Retinal pigment epithelial cell (primary cell): ENCODE results near the gene SCLY.

Experiments
- DNase-seq: peaks from one replicate; pipeline ENCODE4 v3.0.0-alpha.2; 2010; ENCODE audit warnings: low read depth
- H3K4me3 ChIP-seq: 2 replicates; pipeline ENCODE4 v1.5.1; 2011; ENCODE audit warnings: mild to moderate bottlenecking, low read length, control low read depth, moderate library complexity
- TF ChIP-seq, protein P1 (sequence below): conservative IDR thresholded peaks from 2 replicates; pipeline ENCODE4 v1.5.1; 2011; ENCODE audit warnings: low read depth, low read length, control low read depth, inconsistent platforms

SCLY gene

DNA sequence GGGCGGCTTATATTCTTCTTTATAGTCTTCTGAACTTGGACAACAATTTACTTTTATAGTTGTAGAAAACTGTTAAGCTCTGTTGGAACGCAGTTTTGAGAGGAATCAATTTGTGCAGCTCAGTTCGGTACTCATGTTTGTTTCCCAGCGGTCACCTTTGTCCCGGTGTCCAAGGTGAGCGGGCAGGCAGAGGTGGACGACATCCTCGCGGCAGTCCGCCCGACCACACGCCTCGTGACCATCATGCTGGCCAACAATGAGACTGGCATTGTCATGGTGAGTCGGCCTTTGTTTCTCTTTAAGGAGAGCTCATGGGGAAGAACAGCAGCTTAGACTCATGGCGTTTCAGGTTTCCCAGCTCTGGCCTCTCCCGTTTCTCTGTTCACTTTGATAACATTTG, 20.8 kb downstream of the SCLY start:
- TF ChIP-seq, protein P1, sequence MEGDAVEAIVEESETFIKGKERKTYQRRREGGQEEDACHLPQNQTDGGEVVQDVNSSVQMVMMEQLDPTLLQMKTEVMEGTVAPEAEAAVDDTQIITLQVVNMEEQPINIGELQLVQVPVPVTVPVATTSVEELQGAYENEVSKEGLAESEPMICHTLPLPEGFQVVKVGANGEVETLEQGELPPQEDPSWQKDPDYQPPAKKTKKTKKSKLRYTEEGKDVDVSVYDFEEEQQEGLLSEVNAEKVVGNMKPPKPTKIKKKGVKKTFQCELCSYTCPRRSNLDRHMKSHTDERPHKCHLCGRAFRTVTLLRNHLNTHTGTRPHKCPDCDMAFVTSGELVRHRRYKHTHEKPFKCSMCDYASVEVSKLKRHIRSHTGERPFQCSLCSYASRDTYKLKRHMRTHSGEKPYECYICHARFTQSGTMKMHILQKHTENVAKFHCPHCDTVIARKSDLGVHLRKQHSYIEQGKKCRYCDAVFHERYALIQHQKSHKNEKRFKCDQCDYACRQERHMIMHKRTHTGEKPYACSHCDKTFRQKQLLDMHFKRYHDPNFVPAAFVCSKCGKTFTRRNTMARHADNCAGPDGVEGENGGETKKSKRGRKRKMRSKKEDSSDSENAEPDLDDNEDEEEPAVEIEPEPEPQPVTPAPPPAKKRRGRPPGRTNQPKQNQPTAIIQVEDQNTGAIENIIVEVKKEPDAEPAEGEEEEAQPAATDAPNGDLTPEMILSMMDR: no peak
- H3K4me3 ChIP-seq: no peak overlapping the region
- DNase-seq: no peak

DNA sequence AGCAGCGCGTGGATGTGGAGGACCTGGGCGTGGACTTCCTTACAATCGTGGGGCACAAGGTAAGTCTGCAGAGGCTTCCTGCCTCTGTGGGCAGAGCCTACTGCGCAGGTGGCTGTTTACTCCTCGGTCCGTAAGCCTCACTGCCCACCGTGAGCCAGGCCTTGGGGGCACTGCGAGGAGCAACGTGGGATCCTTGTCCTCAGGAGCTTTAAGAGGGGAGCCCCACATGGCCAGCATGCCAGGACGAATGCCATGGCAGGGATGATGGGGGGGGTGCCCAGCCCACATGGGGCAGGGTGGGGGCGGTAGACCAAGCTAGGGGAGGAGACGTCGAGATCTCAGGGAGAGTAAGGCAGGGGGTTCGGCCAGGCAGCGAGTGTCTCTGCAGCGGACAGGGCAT, 21.4 kb downstream of the SCLY start:
- TF ChIP-seq, protein P1: no peak
- no peak overlapping the region for H3K4me3 ChIP-seq
- no peak for DNase-seq

DNA sequence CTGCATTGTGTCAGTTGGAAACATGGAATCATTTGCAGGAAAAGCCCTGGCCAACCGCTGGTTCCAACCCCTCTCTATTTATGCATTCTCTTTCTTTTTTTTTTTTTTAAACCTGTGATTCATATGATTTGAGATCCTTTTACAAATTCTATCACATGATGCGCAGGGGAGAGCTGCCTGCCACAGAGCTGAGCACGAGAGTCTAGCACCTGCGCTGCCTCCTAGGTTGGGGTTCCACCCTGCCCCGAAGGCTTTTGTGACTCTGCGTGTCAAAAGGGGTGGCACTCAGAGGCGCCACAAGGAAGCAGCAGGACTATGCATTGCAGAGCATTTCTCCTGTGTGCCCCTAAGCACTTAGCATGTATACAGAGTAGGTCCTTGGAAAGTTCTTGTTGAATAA, 22.0 kb downstream of the SCLY start:
- no peak overlapping the region for H3K4me3 ChIP-seq
- no peak for DNase-seq
- TF ChIP-seq, protein P1: no peak

DNA sequence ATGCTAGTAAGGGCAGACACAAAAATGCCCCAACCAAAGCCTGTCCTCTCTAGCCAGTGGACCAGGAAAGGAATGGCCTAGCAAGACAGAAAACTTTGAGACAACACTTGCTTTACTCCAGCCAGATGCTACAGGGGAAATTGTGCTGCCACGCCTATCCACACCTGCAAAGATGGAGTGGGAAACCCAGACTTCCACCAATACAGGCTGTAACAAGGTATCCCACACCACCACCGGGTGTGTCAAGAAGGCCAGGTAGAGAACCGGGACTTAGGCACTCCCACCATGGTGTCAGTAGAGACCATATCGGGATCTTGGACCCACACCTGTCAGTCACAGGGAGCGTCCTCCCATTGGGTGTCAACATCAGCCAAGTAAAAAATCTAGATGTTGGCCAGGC, 23.1 kb downstream of the SCLY start:
- TF ChIP-seq, protein P1: no peak
- H3K4me3 ChIP-seq: no peak overlapping the region
- DNase-seq: no peak

DNA sequence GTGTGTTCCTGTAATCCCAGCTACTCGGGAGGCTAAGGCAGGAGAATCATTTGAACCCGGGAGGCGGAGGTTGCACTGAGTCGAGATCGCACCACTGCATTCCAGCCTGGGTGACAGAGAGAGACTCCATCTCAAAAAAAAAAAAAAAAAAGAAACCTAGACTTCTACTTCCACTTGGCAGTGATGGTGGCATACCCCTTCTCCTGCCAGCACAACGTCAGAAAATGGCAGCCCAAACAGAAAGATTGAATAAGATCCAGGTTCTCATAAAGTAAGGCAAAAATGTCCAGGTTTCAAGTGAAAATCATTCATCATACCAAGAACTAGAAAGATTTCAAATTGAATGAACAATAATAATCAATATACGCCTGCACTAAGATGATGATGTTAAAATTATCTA, 24.0 kb downstream of the SCLY start:
- DNase-seq: no peak
- TF ChIP-seq, protein P1: no peak
- H3K4me3 ChIP-seq: no peak overlapping the region

DNA sequence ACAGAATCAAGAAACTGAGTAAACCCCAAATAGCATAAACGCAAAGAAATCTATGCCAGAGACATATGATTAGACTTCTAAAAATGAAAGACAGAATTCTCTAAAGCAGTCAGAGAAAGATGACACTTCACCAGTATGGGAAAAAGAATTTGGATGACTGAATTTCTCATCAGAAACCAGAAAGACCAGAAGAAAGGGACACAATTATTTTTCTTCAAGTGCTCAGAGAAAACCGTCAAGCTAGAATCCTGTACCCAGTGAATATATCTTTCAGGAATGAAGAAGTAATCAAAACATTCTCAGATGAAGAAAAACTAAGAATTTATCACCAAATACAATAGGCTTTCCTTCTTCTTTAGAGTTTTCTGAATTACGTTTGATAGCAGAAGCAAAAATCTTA, 25.1 kb downstream of the SCLY start:
- TF ChIP-seq, protein P1: no peak
- DNase-seq: no peak
- no peak overlapping the region for H3K4me3 ChIP-seq

DNA sequence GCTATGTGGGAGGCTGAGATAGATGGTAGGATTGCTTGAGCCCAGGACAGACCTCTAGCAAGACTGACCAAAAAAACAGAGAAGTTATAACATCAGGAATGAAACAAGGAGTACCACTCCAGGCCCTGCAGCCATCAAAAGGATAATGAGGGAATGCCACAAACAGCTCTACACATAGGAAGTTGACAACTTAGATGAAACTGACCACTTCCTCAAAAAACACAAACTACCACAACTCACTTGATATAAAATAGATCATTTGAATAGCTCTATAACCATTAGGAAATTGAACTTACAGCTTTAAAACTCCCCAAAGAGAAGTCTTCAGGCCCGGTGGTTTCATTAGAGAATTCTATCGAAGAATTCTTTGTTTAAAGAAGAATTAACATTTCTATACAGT, 26.4 kb downstream of the SCLY start:
- no peak overlapping the region for H3K4me3 ChIP-seq
- no peak for DNase-seq
- TF ChIP-seq, protein P1: no peak
